Suprapubic skin (tissue), 4 donors: ENCODE measurements around the gene WDFY1. TPM values are rescaled to one million over a fixed set of nuclear protein-coding genes. Genes with fewer than 3 reads are reported as not detected.
"Not testable (repeated sequence)": the region's sequence is repeated elsewhere in the genome, so short reads cannot be mapped to it uniquely, and the experiment has no call there.

ENCODE experiments used
- DNase-seq, 2 donors: peaks; one replicate each; pipeline ENCODE4 v3.0.0-alpha.2; 2019; ENCODE audit warnings: low spot score in 2 of 2
- H3K27ac ChIP-seq: fragments of 200-600 bp; sonication (generic); one replicate; pipeline ENCODE4 v1.5.1; 2019
- H3K27me3 ChIP-seq: fragments of 200-600 bp; sonication (generic); one replicate; pipeline ENCODE4 v1.5.1; 2019
- H3K36me3 ChIP-seq: fragments of 200-600 bp; sonication (generic); one replicate; pipeline ENCODE4 v1.5.1; 2019
- H3K4me1 ChIP-seq: fragments of 200-600 bp; sonication (generic); one replicate; pipeline ENCODE4 v1.5.1; 2019
- H3K4me3 ChIP-seq: fragments of 200-600 bp; sonication (generic); one replicate; pipeline ENCODE4 v1.5.1; 2019; ENCODE audit warnings: mild to moderate bottlenecking
- H3K9me3 ChIP-seq: fragments of 200-600 bp; sonication (generic); one replicate; pipeline ENCODE4 v1.5.1; 2019
- CTCF ChIP-seq, 2 donors: fragments of 200-600 bp in 1 of 2; fragments of 450-650 bp in 1 of 2; sonication (generic) in 1 of 2; IDR thresholded peaks; one replicate each; pipeline ENCODE4 v1.5.1; 2016 to 2019; ENCODE audit warnings: antibody characterized with exemption in 2 of 2, mild to moderate bottlenecking in 1 of 2, moderate library complexity in 1 of 2
- EP300 ChIP-seq: sonication (generic); formaldehyde crosslinking; IDR thresholded peaks from one replicate; pipeline ENCODE4 v1.6.1; 2017; ENCODE audit warnings: antibody characterized with exemption
- POLR2A ChIP-seq, 2 donors: fragments of 450-650 bp; IDR thresholded peaks; one replicate each; pipeline ENCODE4 v1.6.1; 2017; ENCODE audit warnings: antibody characterized with exemption in 2 of 2, mild to moderate bottlenecking in 2 of 2, moderate library complexity in 2 of 2
- POLR2AphosphoS5 ChIP-seq, 3 donors: sonication (generic); formaldehyde crosslinking; IDR thresholded peaks; one replicate each; pipeline ENCODE4 v1.6.1; 2017; ENCODE audit warnings: antibody characterized with exemption in 3 of 3
- WGBS: methylation state at CpG from one replicate; pipeline ENCODE4 v1.1.5; 2018; 5-methylcytosine and 5-hydroxymethylcytosine counted together
- total RNA-seq, 4 donors: library from RNA; depleted of rRNA; stranded (reverse); fragments of >200 nt; gene quantifications; one replicate each; pipeline ENCODE4 v1.1.0, GENCODE V29; 2016

The WDFY1 gene
- total RNA-seq, 4 donors from 2014 or later, result 20.2 to 39.8 (median 32.6) TPM

DNA sequence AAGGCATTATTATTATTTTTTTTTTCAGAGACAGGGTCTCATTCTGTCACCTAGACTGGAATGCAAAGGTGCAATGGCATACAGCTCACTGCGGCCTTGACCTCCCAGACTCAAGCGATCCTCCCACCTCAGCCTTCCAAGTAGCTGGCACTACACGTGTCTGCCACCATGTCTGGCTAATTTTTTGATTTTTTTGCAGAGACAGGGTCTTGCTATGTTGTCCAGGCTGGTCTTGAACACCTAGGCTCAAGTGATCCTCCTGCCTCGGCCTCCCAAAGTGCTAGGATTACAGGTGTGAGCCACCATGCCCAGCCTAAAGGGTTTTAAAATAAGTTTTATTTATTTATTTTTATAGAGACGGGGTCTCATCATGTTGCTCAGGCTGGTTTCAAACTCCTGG is 62.4 kb downstream of the WDFY1 start:
- H3K9me3 ChIP-seq, result no peaks in the 10 kb centered on the region

DNA sequence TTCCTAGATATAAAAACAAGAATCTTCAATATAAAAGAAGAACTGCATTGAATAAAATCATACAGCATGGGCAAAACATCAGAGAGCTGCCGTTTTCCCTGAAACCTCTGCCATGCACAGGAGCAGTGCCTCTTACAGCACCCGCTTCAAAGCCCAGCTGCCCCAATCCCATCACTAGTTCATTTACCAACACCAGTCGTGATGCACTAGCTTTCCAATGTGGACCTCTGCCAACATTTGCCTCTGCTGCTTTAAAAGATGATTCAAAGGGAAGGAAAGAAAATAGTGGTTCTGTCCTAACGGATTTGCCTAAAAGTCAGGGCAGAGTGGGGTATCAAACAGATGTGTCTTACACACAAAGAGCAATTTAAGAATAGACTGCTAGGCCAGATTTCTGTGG is 64.3 kb downstream of the WDFY1 start:
- TF ChIP-seq POLR2AphosphoS5 (IDR thresholded peaks at IDR 0.05) (no peak), POLR2A (IDR thresholded peaks at IDR 0.05) (no peak), CTCF (IDR thresholded peaks at IDR 0.05) (no peak), EP300 (no peak)
- Histone ChIP-seq H3K27ac (no peak overlapping the region), H3K4me1 (no peaks in the 10 kb centered on the region), H3K27me3 (no peaks in the 10 kb centered on the region), H3K9me3 (no peaks in the 10 kb centered on the region), H3K36me3 (peaks cover 82% of the 10 kb centered on the region), H3K4me3 (no peak overlapping the region)
- WGBS, result 71% methylated on average over 4 of the region's 4 CpGs
- DNase-seq, result no peak

More for the DNA sequence above, 62.4 kb downstream of the WDFY1 start:
- H3K27me3 ChIP-seq, result no peaks in the 10 kb centered on the region
- H3K36me3 ChIP-seq, result peaks cover 75% of the 10 kb centered on the region
- DNase-seq, result no peak
- no peak overlapping the region for H3K4me3 ChIP-seq
- TF ChIP-seq POLR2A (IDR thresholded peaks at IDR 0.05), result no peak
- TF ChIP-seq EP300, result no peak
- no peak for TF ChIP-seq CTCF (IDR thresholded peaks at IDR 0.05)
- no peak for TF ChIP-seq POLR2AphosphoS5 (IDR thresholded peaks at IDR 0.05)
- no peaks in the 10 kb centered on the region for H3K4me1 ChIP-seq
- 96% methylated on average over 5 of the region's 5 CpGs for WGBS
- no peak overlapping the region for H3K27ac ChIP-seq

- Histone ChIP-seq H3K9me3 (no peaks in the 10 kb centered on the region), H3K4me1 (no peaks in the 10 kb centered on the region), H3K27ac (no peak overlapping the region), H3K36me3 (peaks cover 79% of the 10 kb centered on the region), H3K27me3 (no peaks in the 10 kb centered on the region), H3K4me3 (no peak overlapping the region)
- no peak for DNase-seq
- TF ChIP-seq EP300 (no peak), POLR2A (IDR thresholded peaks at IDR 0.05) (no peak), POLR2AphosphoS5 (IDR thresholded peaks at IDR 0.05) (no peak), CTCF (IDR thresholded peaks at IDR 0.05) (no peak)
- WGBS, result 82% methylated on average over 6 of the region's 6 CpGs
These were observed 67.3 kb downstream of the WDFY1 start for GRCh38 chr2:223877721-223878410.

- 100% methylated on average over 3 of the region's 3 CpGs for WGBS
- Histone ChIP-seq H3K4me3 (no peak overlapping the region), H3K27me3 (no peaks in the 10 kb centered on the region), H3K4me1 (peaks cover 5% of the 10 kb centered on the region), H3K9me3 (no peaks in the 10 kb centered on the region), H3K27ac (no peak overlapping the region), H3K36me3 (peaks cover 47% of the 10 kb centered on the region)
- no peak for TF ChIP-seq POLR2A (IDR thresholded peaks at IDR 0.05)
- TF ChIP-seq CTCF (IDR thresholded peaks at IDR 0.05), result no peak
- no peak for TF ChIP-seq POLR2AphosphoS5 (IDR thresholded peaks at IDR 0.05)
- TF ChIP-seq EP300, result no peak
- no peak for DNase-seq
These were observed 71.5 kb downstream of the WDFY1 start for GRCh38 chr2:223873672-223874071.

- H3K4me3 ChIP-seq, H3K9me3 ChIP-seq, H3K4me1 ChIP-seq, H3K27ac ChIP-seq, H3K27me3 ChIP-seq, DNase-seq: not testable (repeated sequence)
- peaks cover 38% of the 10 kb centered on the region for H3K36me3 ChIP-seq
- WGBS, result 83% methylated on average over 2 of the region's 2 CpGs
These were observed 72.4 kb downstream of the WDFY1 start for GRCh38 chr2:223872772-223873171.

DNA sequence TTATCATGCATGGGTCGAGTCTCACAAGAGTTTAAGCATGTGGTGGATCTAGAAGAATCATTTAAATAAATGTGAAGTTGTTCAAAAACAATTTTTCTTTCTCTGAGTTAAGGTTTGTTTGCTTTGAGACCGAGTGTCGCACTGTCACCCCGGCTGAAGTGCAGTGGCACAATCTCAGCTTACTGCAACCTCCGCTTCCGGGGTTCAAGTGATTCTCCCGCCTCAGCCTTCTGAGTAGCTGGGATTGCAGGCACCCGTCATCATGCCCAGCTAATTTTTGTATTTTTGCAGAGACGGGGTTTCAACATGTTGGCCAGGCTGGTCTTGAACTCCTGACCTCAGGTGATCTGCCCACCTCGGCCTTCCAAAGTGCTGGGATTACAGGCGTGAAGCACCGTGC is 73.5 kb downstream of the WDFY1 start:
- 93% methylated on average over 12 of the region's 12 CpGs for WGBS
- not testable (repeated sequence) for H3K4me1 ChIP-seq, H3K9me3 ChIP-seq, DNase-seq, H3K27ac ChIP-seq, H3K27me3 ChIP-seq, H3K4me3 ChIP-seq
- H3K36me3 ChIP-seq, result peaks cover 28% of the 10 kb centered on the region
